NT2/D1 (cell line): ENCODE data around the gene ALG10B.
"Not testable (repeated sequence)": the region's sequence is repeated elsewhere in the genome, so short reads cannot be mapped to it uniquely, and the experiment has no call there.

Source experiments
- DNase-seq: peaks from one replicate; pipeline ENCODE4 v3.0.0-alpha.2; 2011; ENCODE audit warnings: low read depth, low spot score
- H3K27me3 ChIP-seq: 2 replicates; pipeline ENCODE4 v1.6.0; 2011; ENCODE audit warnings: mild to moderate bottlenecking; ENCODE audit not compliant: insufficient read length, insufficient read depth
- H3K36me3 ChIP-seq: 2 replicates; pipeline ENCODE4 v1.6.1; 2011; ENCODE audit warnings: mild to moderate bottlenecking, low read length, mixed read lengths; ENCODE audit not compliant: insufficient read depth, insufficient read length
- H3K4me1 ChIP-seq: 2 replicates; pipeline ENCODE4 v1.5.1; 2011; ENCODE audit not compliant: insufficient read depth, insufficient read length
- H3K4me3 ChIP-seq: 2 replicates; pipeline ENCODE4 v1.5.1; 2011; ENCODE audit warnings: low read depth; ENCODE audit not compliant: insufficient read length
- H3K9ac ChIP-seq: 2 replicates; pipeline ENCODE4 v1.6.0; 2011; ENCODE audit warnings: low read depth; ENCODE audit not compliant: insufficient read length
- H3K9me3 ChIP-seq: 2 replicates; pipeline ENCODE4 v1.5.1; 2011; ENCODE audit warnings: mild to moderate bottlenecking, low read length; ENCODE audit not compliant: insufficient read depth
- SUZ12 ChIP-seq: IDR thresholded peaks from 2 replicates; pipeline ENCODE4 v1.6.1; 2011; ENCODE audit not compliant: insufficient read length, insufficient read depth; ENCODE audit errors: extremely low read depth
- YY1 ChIP-seq: IDR thresholded peaks from 2 replicates; pipeline ENCODE4 v1.6.1; 2011; ENCODE audit not compliant: insufficient read length, insufficient read depth
- ZNF274 ChIP-seq: IDR thresholded peaks from 2 replicates; pipeline ENCODE4 v1.6.1; 2011; ENCODE audit warnings: mild to moderate bottlenecking, low read depth, low read length

Gene ALG10B

GRCh38 chr12:38324912-38325311 is 8.3 kb downstream of the ALG10B start:
- no peak overlapping the region for H3K9ac ChIP-seq
- TF ChIP-seq ZNF274 (no peak), SUZ12 (no peak)
- H3K27me3 ChIP-seq = no peaks in the 10 kb centered on the region
- no peak overlapping the region for H3K4me3 ChIP-seq
- H3K4me1 ChIP-seq = no peaks in the 10 kb centered on the region
- H3K9me3 ChIP-seq = no peaks in the 10 kb centered on the region
- no peak for DNase-seq
- peaks cover 4% of the 10 kb centered on the region for H3K36me3 ChIP-seq

- Histone ChIP-seq H3K9ac (no peak overlapping the region), H3K4me1 (no peaks in the 10 kb centered on the region), H3K9me3 (peaks cover 10% of the 10 kb centered on the region; the same call in 1 of the 2 replicates), H3K36me3 (no peaks in the 10 kb centered on the region), H3K4me3 (no peak overlapping the region), H3K27me3 (no peaks in the 10 kb centered on the region)
- no peak for DNase-seq
- TF ChIP-seq ZNF274 (no peak), YY1 (no peak), SUZ12 (no peak)
Measured at GRCh38 chr12:38327356-38327755, 10.8 kb downstream of the ALG10B start.

DNA sequence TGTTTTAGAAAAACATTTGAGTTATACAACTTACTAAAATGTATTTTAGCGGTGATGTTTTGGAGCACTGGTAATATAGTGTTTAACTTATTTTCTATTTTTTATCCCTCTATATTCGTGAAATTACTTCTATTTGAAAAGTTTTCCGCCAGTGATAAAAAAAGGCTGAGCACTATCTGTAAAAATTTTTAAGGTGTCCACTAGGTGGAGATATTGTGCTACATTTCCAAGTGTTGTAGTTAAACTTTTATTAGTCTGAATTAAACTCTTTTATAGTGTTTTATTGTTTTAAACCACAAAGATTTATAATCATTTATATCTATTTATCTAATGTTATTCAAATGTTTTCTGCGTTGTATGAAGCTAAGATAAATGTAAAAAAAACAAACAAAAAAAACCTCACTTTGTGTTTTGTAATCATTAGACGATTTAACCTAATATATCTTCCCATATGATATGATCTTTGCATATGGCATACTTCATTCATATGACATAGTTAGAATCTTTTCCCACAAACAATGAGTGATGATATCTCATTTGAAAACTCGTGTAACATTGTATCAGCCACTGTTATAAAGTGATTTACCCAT is 11.8 kb downstream of the ALG10B start:
- no peak for DNase-seq
- H3K4me3 ChIP-seq = no peak overlapping the region
- no peaks in the 10 kb centered on the region for H3K4me1 ChIP-seq
- H3K27me3 ChIP-seq = no peaks in the 10 kb centered on the region
- H3K9ac ChIP-seq = no peak overlapping the region
- no peaks in the 10 kb centered on the region for H3K36me3 ChIP-seq
- peaks cover 10% of the 10 kb centered on the region; the same call in 1 of the 2 replicates for H3K9me3 ChIP-seq
- TF ChIP-seq ZNF274 (no peak), SUZ12 (no peak), YY1 (no peak)

GRCh38 chr12:38330414-38330813 is 13.8 kb downstream of the ALG10B start:
- not testable (repeated sequence) for DNase-seq, H3K4me1 ChIP-seq, H3K4me3 ChIP-seq, H3K9ac ChIP-seq, H3K36me3 ChIP-seq, H3K27me3 ChIP-seq
- peaks cover 10% of the 10 kb centered on the region; the same call in 1 of the 2 replicates for H3K9me3 ChIP-seq

DNA sequence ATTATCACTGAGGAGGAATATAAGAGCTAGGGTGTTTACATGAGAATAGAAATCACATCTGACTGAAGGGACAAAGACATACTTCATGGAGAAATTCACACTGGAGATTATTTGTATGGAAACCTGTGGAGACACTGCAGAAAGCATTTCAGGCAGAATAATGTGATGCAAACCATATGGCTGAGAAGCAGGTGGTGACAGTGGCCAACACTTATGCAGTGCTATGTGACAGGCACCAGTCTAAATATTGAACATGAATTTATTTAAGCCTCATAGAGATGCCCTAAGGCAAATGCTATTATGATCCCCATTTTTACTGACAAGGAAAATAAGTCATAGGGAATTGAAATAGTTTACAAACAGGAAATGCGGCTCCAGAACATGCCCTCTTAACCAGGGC is 16.2 kb downstream of the ALG10B start:
- peaks cover 10% of the 10 kb centered on the region; the same call in 1 of the 2 replicates for H3K9me3 ChIP-seq
- DNase-seq = no peak
- TF ChIP-seq SUZ12 = no peak
- no peak for TF ChIP-seq YY1
- no peak for TF ChIP-seq ZNF274

DNA sequence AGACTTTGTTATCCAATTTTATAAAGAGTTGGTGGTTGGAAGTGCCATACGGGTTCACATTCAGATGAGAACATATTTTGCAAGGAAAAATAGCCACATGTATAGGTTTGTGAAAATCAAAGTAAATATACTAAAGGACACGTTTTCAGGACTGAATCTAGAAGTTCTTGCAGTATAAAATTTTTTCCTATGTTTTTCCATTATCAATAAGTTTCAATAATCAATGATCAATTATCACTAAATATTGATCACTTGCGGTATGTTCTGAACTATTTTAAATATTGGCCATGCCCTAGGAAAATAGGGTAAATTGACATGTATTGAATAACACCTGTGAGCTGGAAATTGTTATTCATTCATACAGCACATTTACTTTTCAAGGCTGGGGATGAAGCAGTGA is 25.9 kb downstream of the ALG10B start:
- no peak overlapping the region for H3K9ac ChIP-seq
- no peaks in the 10 kb centered on the region for H3K4me1 ChIP-seq
- peaks cover 14% of the 10 kb centered on the region; the same call in 1 of the 2 replicates for H3K9me3 ChIP-seq
- no peaks in the 10 kb centered on the region for H3K27me3 ChIP-seq
- no peak overlapping the region for H3K4me3 ChIP-seq
- no peaks in the 10 kb centered on the region for H3K36me3 ChIP-seq
- no peak for DNase-seq
- no peak for TF ChIP-seq YY1
- no peak for TF ChIP-seq SUZ12
- TF ChIP-seq ZNF274 = no peak

More for the DNA sequence above, 16.2 kb downstream of the ALG10B start:
- no peaks in the 10 kb centered on the region for H3K27me3 ChIP-seq
- H3K9ac ChIP-seq = no peak overlapping the region
- H3K4me1 ChIP-seq = no peaks in the 10 kb centered on the region
- H3K4me3 ChIP-seq = no peak overlapping the region
- no peaks in the 10 kb centered on the region for H3K36me3 ChIP-seq

- not testable (repeated sequence) for H3K27me3 ChIP-seq, H3K9ac ChIP-seq, H3K4me1 ChIP-seq, DNase-seq, H3K4me3 ChIP-seq, H3K36me3 ChIP-seq
- H3K9me3 ChIP-seq = peaks cover 14% of the 10 kb centered on the region; the same call in 1 of the 2 replicates
Measured at GRCh38 chr12:38343256-38343655, 26.7 kb downstream of the ALG10B start.

DNA sequence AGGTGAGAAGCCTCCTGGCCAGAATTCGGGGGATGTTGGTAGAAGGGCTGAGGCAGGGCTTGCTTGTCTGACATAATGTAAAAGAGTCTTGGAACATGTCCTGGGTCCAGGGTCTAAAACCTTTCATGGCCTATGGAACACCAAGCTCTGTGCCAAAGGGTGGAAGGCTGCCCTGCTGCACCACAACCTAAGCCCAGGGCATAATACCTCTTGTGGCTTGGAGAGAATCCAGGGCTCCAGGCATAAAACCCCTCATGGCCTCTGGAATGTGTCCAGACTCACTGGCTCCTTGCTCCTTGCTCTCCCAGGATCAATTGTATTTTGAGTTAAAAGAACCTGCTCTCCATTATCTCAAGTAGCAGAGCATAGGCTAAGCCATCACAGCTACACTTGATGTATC is 27.3 kb downstream of the ALG10B start:
- not testable (repeated sequence) for H3K27me3 ChIP-seq, DNase-seq, H3K4me1 ChIP-seq, H3K9ac ChIP-seq, H3K4me3 ChIP-seq, H3K36me3 ChIP-seq
- peaks cover 14% of the 10 kb centered on the region; the same call in 1 of the 2 replicates for H3K9me3 ChIP-seq
